GM18517 (cell line): ENCODE measurements around the gene SLC6A3.
"Not testable (repeated sequence)": the region's sequence is repeated elsewhere in the genome, so short reads cannot be mapped to it uniquely, and the experiment has no call there.

Experiments
- ATAC-seq: cut with Tn5 transposase; IDR thresholded peaks from one replicate; pipeline ENCODE4 v1.9.1; 2021; ENCODE audit warnings: mild to moderate bottlenecking, moderate library complexity; ENCODE audit not compliant: unreplicated experiment

The SLC6A3 gene

GRCh38 chr5:1465117-1465516 lies 19.9 kb upstream of the SLC6A3 start:
- no peak for ATAC-seq

DNA sequence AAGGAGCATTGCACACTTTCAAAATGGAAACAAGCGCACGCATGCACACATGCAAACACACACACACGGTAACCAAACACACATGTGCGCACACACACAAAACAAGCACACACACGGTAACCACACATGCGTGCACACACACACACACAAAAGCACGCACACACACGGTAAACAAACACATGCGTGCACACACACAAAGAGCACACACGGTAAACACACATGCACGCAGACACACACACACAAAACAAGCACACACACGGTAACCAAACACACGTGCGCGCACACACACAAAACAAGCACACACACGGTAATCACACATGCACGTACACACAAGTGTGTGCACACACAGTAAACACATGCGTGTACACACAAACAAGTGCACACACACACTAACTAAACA lies 19.3 kb upstream of the SLC6A3 start:
- ATAC-seq: no peak

- no peak for ATAC-seq
Observed at GRCh38 chr5:1464096-1464446, 18.8 kb upstream of the SLC6A3 start.

DNA sequence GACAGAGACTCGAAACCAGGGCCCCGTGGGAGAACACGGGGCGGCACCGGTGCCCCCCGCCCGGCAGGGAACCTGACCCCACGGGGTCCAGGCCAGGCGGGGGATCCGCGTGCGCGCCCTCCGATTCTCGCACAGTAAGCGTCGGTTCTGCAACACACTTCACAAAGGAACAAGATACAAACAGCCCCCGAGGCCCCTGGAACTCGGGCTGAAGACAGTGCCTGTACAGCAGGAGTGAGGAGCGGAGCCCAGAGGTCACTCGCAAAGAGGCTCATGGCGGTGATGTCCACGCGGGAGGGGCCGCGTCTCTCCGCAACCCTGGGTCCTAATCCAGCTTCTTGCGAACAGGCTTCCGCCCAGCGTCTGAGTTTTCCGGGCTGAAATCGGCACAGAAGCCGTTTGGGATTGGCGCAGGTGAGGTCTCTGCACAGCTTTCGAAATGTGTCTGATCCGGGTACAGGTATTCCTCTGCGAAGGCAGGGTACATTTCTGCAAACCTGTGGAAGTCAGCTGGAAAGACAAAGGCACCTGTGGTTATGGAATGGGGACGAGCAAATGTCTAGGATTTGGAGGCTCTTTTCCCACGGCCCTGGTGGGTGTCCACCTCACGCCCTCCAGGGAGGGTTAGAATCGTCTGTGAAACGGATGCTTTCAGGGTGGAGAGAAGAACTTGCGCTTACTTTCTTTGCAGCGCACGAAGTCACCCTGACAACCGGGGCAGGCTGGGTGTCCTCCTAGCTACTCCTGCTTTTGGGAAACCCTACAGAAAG lies 18.3 kb upstream of the SLC6A3 start:
- no peak for ATAC-seq

- ATAC-seq: no peak
Observed at GRCh38 chr5:1462358-1462757, 17.1 kb upstream of the SLC6A3 start.

DNA sequence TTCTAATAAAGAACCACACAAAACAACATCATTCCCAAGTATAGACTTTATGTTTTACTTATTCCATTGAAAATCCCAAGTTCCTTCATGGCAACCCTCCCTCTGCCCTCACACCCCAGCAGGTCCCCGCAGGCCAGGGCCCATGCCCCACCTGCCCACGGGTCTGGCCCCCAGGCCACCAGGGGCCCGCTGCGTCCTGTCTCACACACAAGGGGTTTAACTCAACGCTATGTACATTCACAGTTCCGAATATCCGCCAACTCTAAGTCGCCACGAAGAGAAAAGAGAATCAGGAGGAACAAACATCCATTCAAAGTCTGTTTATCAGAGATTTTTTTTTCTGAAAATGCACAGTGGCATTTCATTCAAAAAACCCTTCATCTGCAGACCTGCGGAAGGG lies 16.2 kb upstream of the SLC6A3 start:
- ATAC-seq: no peak

- ATAC-seq: no peak
Observed at GRCh38 chr5:1460054-1460682, 14.9 kb upstream of the SLC6A3 start.

GRCh38 chr5:1459435-1459834 lies 14.2 kb upstream of the SLC6A3 start:
- not testable (repeated sequence) for ATAC-seq

- ATAC-seq: not testable (repeated sequence)
Observed at GRCh38 chr5:1456110-1456881, 11.1 kb upstream of the SLC6A3 start.

GRCh38 chr5:1453613-1454012 lies 8.4 kb upstream of the SLC6A3 start:
- no peak for ATAC-seq

- ATAC-seq: no peak
Observed at GRCh38 chr5:1449081-1449630, 3.9 kb upstream of the SLC6A3 start.

DNA sequence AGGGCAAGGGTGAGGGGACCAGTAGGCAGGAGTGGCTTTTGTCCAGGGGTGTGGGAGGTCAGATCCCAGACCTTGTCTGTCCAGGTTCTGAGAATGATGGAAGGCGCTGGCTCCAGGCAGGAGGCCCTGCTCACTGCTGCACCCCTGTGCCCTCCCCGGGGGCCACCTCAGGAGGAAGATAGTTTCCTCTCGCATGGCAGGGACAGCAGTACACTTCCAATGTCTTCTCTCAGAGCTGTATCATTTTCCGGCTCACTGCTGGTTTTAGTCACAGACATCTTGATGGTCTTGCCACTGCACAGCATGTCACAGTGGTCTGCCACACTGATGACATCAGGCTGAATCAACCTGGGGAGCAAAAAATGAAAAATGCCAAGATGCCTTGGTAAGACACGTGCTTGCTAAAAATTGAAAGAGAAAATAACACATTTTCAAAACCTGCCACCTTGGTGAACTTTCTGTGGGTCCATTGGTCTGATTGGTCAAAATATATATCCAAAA lies 3.3 kb upstream of the SLC6A3 start:
- no peak for ATAC-seq

- ATAC-seq: no peak
Observed at GRCh38 chr5:1447671-1448361, 2.6 kb upstream of the SLC6A3 start.

DNA sequence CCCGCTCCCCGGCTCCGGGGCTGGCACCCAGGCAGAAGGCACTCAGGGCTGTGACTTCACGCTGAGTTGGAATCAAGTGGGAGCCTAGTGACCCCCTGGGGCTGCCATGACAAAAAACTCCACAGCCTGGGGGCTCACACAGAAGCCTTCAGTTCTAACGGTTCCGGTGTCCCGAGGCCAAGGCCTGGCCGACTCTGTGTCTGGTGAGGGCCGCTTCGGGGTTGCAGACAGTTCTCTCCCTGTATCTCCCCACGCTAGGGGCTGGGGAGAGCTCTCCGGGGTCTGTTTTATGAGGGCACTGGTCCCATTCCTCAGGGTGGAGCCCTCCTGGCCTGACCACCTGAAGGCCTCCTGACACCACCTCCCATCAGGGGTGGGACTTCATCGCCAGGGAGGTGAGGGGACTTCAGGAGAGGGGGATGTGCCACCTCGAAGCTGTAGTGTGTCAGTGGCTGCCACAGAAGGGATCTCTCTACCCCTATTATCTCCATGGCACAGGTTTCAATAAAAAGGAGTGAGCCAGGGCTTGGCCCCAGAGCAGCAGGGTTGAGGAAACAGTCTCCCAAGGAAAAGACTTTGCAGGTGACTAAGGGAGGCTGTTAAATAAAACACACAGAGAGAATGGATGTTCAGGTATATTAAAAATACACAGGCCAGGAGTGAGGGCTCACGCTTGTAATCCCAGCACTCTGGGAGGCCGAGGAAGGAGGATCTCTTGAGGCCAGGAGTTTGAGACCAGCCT lies 1.5 kb upstream of the SLC6A3 start:
- no peak for ATAC-seq

DNA sequence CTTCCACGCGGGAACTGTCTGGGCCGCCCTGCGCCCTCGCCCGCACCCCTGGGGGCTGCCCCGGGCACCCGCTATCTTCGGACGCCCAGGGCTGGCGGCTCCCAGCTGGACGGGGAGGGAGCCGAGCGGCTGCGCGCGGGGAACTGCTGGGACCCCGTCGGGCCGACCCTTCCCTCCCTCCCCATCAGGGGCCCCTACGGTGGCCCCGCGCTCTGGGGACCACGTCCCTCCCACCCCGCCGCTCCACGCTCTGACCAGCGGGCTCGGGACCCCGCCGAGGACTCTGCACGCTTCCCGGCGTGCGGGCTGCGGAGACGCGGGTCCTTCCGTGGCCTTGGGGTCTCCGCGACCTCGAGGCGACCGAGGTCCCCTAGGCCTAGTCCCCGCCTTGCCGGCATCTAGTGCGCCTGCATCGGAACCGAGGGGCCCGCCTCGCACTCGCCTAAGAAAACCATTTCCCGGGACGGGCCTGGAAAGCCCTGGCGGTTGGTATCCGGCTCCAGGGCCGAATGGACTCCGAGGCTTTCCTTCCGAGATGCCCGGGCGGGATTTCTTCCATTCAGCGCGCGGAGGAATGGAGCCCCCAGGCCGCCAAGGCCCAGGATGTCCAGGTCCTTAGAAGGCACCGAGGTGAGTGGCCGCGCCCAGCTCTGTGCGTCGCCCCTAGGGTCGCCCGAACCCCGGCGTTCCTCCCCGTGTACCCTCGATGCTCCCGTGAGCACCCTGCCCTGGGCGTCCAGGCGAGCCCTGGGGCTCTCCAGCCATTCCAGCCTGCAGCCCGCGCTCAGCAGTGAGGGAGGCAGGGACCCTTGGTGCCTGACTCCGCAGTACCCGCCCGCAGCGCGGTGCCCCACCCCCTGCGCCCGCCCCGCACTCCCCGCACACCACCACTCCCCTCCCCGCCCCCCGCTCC lies 705 bp upstream of the SLC6A3 start:
- ATAC-seq: no peak

DNA sequence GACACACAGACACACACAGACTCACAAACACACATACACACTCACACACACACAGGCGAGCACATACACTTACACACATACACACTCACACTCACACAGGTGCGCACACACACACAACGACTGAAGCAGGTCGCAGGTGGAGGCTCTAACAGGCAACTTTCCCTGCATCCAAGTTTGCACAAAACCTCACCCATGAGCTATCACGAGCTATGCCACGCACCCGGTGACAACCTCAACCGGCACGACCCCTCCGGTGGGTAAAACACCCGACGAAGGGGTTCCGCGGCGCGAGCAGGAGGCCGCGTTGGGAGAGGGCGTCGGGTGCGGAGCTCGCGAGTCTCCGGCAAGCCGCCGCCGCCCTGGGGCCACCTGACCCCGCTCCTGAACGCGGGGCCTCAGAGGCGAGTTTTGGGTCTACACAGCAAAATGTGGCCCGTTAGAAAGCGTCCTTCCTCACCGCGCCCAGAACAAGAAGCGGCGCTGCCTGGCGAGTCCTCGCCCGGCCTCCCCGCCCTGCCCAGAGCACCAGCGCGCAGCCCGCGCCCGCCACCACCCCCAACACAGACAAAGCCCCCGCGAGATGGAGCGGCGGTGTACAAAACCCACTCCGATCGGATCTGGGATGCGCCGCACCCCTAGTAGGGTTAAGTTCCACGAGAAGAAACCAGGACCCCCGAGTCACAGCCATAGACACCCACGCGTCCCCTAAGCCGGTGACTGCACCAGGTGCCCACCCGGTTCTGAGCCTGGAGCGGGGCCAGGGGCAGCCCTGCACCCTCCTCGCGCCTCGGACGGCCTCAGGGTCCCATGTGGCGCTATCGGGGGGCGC lies 665 bp downstream of the SLC6A3 start:
- ATAC-seq: no peak

DNA sequence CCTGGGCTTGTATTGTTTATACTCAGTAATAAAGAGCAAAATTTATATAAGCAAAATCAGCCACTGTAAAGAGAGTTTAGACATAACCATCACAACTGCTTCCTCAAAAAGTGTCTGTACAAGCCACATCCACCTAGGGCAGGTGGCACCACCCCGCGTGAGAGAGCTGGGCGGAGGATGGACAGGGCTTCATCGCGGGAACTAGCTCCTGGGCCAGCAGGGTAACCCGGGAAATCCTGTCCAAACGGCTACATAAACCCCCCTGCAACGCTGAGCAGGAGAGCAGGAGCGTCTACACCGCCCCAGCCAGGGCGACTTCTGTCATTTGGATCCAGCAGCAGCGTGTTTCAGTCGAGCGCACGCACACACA lies 1.3 kb downstream of the SLC6A3 start:
- ATAC-seq: no peak

GRCh38 chr5:1443171-1443570 lies 2.1 kb downstream of the SLC6A3 start:
- ATAC-seq: no peak
